H1 (cell line): Measurements from ENCODE around the gene LRRC17. TPM values are rescaled to one million over a fixed set of nuclear protein-coding genes. Genes with fewer than 3 reads are reported as not detected.

Source experiments
- CTCF ChIA-PET: fragments of 300-600 bp; sonication (Branson Sonifier 250); formaldehyde crosslinking; loops from one replicate; lab custom pipeline; 2021; ENCODE audit not compliant: partially characterized antibody; lab: Charles Lee
- POLR2A ChIA-PET: fragments of 300-600 bp; sonication (Branson Sonifier 250); formaldehyde crosslinking; loops from one replicate; lab custom pipeline; 2021; ENCODE audit warnings: inconsistent platforms; ENCODE audit not compliant: partially characterized antibody; lab: Charles Lee
- DNase-seq, 2 experiments: peaks; one replicate each; pipeline versions ENCODE4 v3.0.0 to v3.0.0-alpha.2; 2010 to 2022; ENCODE audit warnings: low spot score in 2 of 2, low read depth in 1 of 2, mixed read lengths in 1 of 2
- FAIRE-seq: peaks from 2 replicates; lab custom pipeline; 2011; peaks lifted over from hg19 to GRCh38; lab: Jason Lieb, UNC
- H2AFZ ChIP-seq: 2 replicates; pipeline ENCODE4 v1.8.1; 2012; ENCODE audit warnings: low read length, inconsistent platforms
- H2AK5ac ChIP-seq: 2 replicates; pipeline ENCODE4 v1.6.1; 2013; ENCODE audit warnings: low read depth, low read length
- H2BK120ac ChIP-seq: replicated peaks from 2 replicates; pipeline ENCODE3; 2013; ENCODE audit warnings: low read depth, low read length, inconsistent platforms
- H2BK12ac ChIP-seq: 2 replicates; pipeline ENCODE4 v1.6.1; 2013; ENCODE audit warnings: low read depth, low read length
- H2BK15ac ChIP-seq: 2 replicates; pipeline ENCODE4 v1.6.1; 2013; ENCODE audit warnings: low read length
- H2BK20ac ChIP-seq: 2 replicates; pipeline ENCODE4 v1.6.1; 2013; ENCODE audit warnings: low read length
- H2BK5ac ChIP-seq: 2 replicates; pipeline ENCODE4 v1.6.1; 2013; ENCODE audit warnings: low read depth, low read length
- H3K14ac ChIP-seq: 2 replicates; pipeline ENCODE4 v1.6.1; 2013; ENCODE audit warnings: inconsistent platforms; ENCODE audit not compliant: insufficient read length
- H3K18ac ChIP-seq: 2 replicates; pipeline ENCODE4 v1.6.1; 2013; ENCODE audit warnings: low read length; ENCODE audit errors: extremely low read depth
- H3K23ac ChIP-seq: 2 replicates; pipeline ENCODE4 v1.6.1; 2013; ENCODE audit warnings: inconsistent platforms; ENCODE audit not compliant: insufficient read length
- H3K23me2 ChIP-seq: 2 replicates; pipeline ENCODE4 v1.6.1; 2013; ENCODE audit warnings: low read depth, low read length
- H3K27ac ChIP-seq: 2 replicates; pipeline ENCODE4 v1.6.1; 2011; ENCODE audit warnings: low read depth, low read length, inconsistent platforms
- H3K27me3 ChIP-seq, 4 experiments: replicated peaks in 1 of 4; 1 replicate in 1 of 4; 2 replicates in 3 of 4; pipeline versions ENCODE4 v1.6.1 to v1.8.1; 2011 to 2013; ENCODE audit warnings: low read length in 3 of 4, mild to moderate bottlenecking in 3 of 4, inconsistent platforms in 2 of 4, mixed read lengths in 2 of 4, moderate library complexity in 1 of 4; ENCODE audit not compliant: control insufficient read depth in 3 of 4, insufficient read depth in 3 of 4; ENCODE audit errors: extremely low read depth in 1 of 4
- H3K36me3 ChIP-seq, 4 experiments: 2 replicates each; pipeline versions ENCODE4 v1.6.1 to v1.8.1; 2011 to 2013; ENCODE audit warnings: mild to moderate bottlenecking in 4 of 4, low read length in 3 of 4, moderate library complexity in 2 of 4, control low read depth in 1 of 4, inconsistent platforms in 1 of 4; ENCODE audit not compliant: insufficient read depth in 4 of 4, control insufficient read depth in 2 of 4
- H3K4ac ChIP-seq: replicated peaks from 2 replicates; pipeline ENCODE3; 2013; ENCODE audit warnings: low read length, low read depth, mixed read lengths, inconsistent platforms; ENCODE audit not compliant: insufficient read length
- H3K4me1 ChIP-seq, 4 experiments: replicated peaks in 1 of 4; 1 replicate in 1 of 4; 2 replicates in 3 of 4; pipeline versions ENCODE4 v1.6.1 to v1.8.1; 2011 to 2013; ENCODE audit warnings: low read length in 3 of 4, inconsistent platforms in 2 of 4, mixed read lengths in 1 of 4; ENCODE audit not compliant: insufficient read depth in 4 of 4, control insufficient read depth in 3 of 4
- H3K4me2 ChIP-seq, 2 experiments: 2 replicates each; pipeline versions ENCODE4 v1.6.1 to v1.8.1; 2011 to 2013; ENCODE audit warnings: low read depth in 2 of 2, low read length in 2 of 2, control low read depth in 1 of 2, inconsistent platforms in 1 of 2, mild to moderate bottlenecking in 1 of 2; ENCODE audit not compliant: insufficient read depth in 1 of 2
- H3K4me3 ChIP-seq, 4 experiments: fragments of 200-600, 300-600 bp in 1 of 4; sonication (generic), shearing (Covaris generic), sonication (Bioruptor Twin) in 1 of 4; 2 replicates each; pipeline versions ENCODE4 v1.5.1 to v1.8.1; 2011 to 2016; ENCODE audit warnings: low read length in 4 of 4, low read depth in 3 of 4, control low read depth in 2 of 4, inconsistent platforms in 2 of 4, mild to moderate bottlenecking in 2 of 4, mixed read lengths in 1 of 4, moderate library complexity in 1 of 4; ENCODE audit not compliant: insufficient read depth in 2 of 4; ENCODE audit errors: extremely low read depth in 1 of 4
- H3K56ac ChIP-seq: replicated peaks from 2 replicates; pipeline ENCODE3; 2013; ENCODE audit warnings: low read depth, mild to moderate bottlenecking, mixed read lengths, low read length, inconsistent platforms; ENCODE audit not compliant: insufficient read length
- H3K79me1 ChIP-seq: 2 replicates; pipeline ENCODE4 v1.6.1; 2013; ENCODE audit warnings: low read depth, low read length, control low read depth
- H3K79me2 ChIP-seq, 2 experiments: 2 replicates each; pipeline versions ENCODE4 v1.6.1 to v1.8.1; 2012 to 2013; ENCODE audit warnings: low read length in 2 of 2, mild to moderate bottlenecking in 2 of 2, inconsistent platforms in 1 of 2; ENCODE audit not compliant: insufficient read depth in 2 of 2, control insufficient read depth in 1 of 2
- H3K9ac ChIP-seq, 4 experiments: replicated peaks in 1 of 4; 1 replicate in 1 of 4; 2 replicates in 3 of 4; pipeline versions ENCODE4 v1.6.1 to v1.8.1; 2011 to 2013; ENCODE audit warnings: low read depth in 3 of 4, low read length in 3 of 4, control low read depth in 2 of 4, mild to moderate bottlenecking in 2 of 4, moderate library complexity in 2 of 4, inconsistent platforms in 1 of 4; ENCODE audit errors: extremely low read depth in 1 of 4
- H3K9me3 ChIP-seq, 2 experiments: 2 replicates each; pipeline versions ENCODE4 v1.6.1 to v1.8.1; 2012 to 2013; ENCODE audit warnings: mild to moderate bottlenecking in 2 of 2, moderate library complexity in 2 of 2, control low read depth in 1 of 2, inconsistent platforms in 1 of 2, low read depth in 1 of 2, low read length in 1 of 2, mixed read lengths in 1 of 2; ENCODE audit not compliant: insufficient read depth in 2 of 2
- H4K20me1 ChIP-seq, 2 experiments: replicated peaks in 1 of 2; 2 replicates each; pipeline versions ENCODE3 to v1.8.1; 2011 to 2013; ENCODE audit warnings: inconsistent platforms in 2 of 2, low read length in 2 of 2, mild to moderate bottlenecking in 1 of 2; ENCODE audit not compliant: insufficient read depth in 2 of 2, control insufficient read depth in 1 of 2
- H4K5ac ChIP-seq: 2 replicates; pipeline ENCODE4 v1.6.1; 2013; ENCODE audit warnings: low read length, low read depth, mixed read lengths, inconsistent platforms; ENCODE audit not compliant: insufficient read length
- H4K8ac ChIP-seq: 2 replicates; pipeline ENCODE4 v1.8.0; 2013; ENCODE audit warnings: mild to moderate bottlenecking, moderate library complexity, low read length, inconsistent platforms; ENCODE audit not compliant: insufficient read depth; ENCODE audit errors: extremely low read depth
- H4K91ac ChIP-seq: replicated peaks from 2 replicates; pipeline ENCODE3; 2013; ENCODE audit warnings: low read length, mixed read lengths, inconsistent platforms; ENCODE audit not compliant: insufficient read length
- BCL11A ChIP-seq, 2 experiments: IDR thresholded peaks; one replicate each; pipeline ENCODE4 v1.6.1; 2011; ENCODE audit warnings: low read depth in 2 of 2, low read length in 2 of 2, mild to moderate bottlenecking in 2 of 2
- CBX5 ChIP-seq: fragments of 300-800, 300-1000 bp; sonication (generic); IDR thresholded peaks from 2 replicates; pipeline ENCODE4 v1.7.1; 2016; ENCODE audit warnings: antibody characterized with exemption, low read length, low read depth
- CTBP2 ChIP-seq: IDR thresholded peaks from 2 replicates; pipeline ENCODE4 v1.7.0; 2011; ENCODE audit warnings: borderline replicate concordance, mild to moderate bottlenecking, moderate library complexity, mixed read lengths, low read length; ENCODE audit not compliant: insufficient read depth, insufficient read length
- JUND ChIP-seq: IDR thresholded peaks from 2 replicates; pipeline ENCODE4 v1.6.1; 2011; ENCODE audit warnings: mild to moderate bottlenecking, improper control_type of control experiment, low read length
- NANOG ChIP-seq: IDR thresholded peaks from 2 replicates; pipeline ENCODE4 v1.6.1; 2011; ENCODE audit warnings: low read length, low read depth, mild to moderate bottlenecking, inconsistent platforms; ENCODE audit not compliant: insufficient read depth, poor library complexity, severe bottlenecking
- POLR2A ChIP-seq, 2 experiments: IDR thresholded peaks; 1 replicate in 1 of 2; 2 replicates in 1 of 2; pipeline ENCODE4 v1.6.1; 2011; ENCODE audit warnings: low read depth in 2 of 2, low read length in 2 of 2, mild to moderate bottlenecking in 2 of 2; ENCODE audit errors: control extremely low read depth in 1 of 2
- RAD21 ChIP-seq, 2 experiments: IDR thresholded peaks in 1 of 2; conservative IDR thresholded peaks in 1 of 2; 2 replicates each; pipeline ENCODE4 v1.6.1; 2011; ENCODE audit warnings: low read depth in 2 of 2, low read length in 2 of 2, improper control_type of control experiment in 1 of 2, inconsistent platforms in 1 of 2, mild to moderate bottlenecking in 1 of 2, moderate library complexity in 1 of 2
- SIN3A ChIP-seq, 2 experiments: IDR thresholded peaks in 1 of 2; conservative IDR thresholded peaks in 1 of 2; 2 replicates each; pipeline ENCODE4 v1.6.1; 2011 to 2012; ENCODE audit warnings: low read length in 2 of 2, improper control_type of control experiment in 1 of 2, low read depth in 1 of 2, mild to moderate bottlenecking in 1 of 2
- SIX5 ChIP-seq: IDR thresholded peaks from 2 replicates; pipeline ENCODE4 v1.6.1; 2011; ENCODE audit warnings: mild to moderate bottlenecking, low read depth, low read length
- SP1 ChIP-seq: IDR thresholded peaks from 2 replicates; pipeline ENCODE4 v1.6.1; 2011; ENCODE audit warnings: low read depth, low read length
- TEAD4 ChIP-seq: IDR thresholded peaks from 2 replicates; pipeline ENCODE4 v1.6.1; 2012; ENCODE audit warnings: low read depth, low read length, inconsistent platforms, mixed read lengths
- WGBS, 2 experiments: shearing (Covaris generic) in 1 of 2; methylation state at CpG; one replicate each; pipeline versions ENCODE4 v1.1.6 to v1.1.7; 2013 to 2015; ENCODE audit warnings: low lambda C conversion rate in 2 of 2, mixed read lengths in 2 of 2, inconsistent platforms in 1 of 2, low coverage in 1 of 2, missing lambda C conversion rate in 1 of 2; ENCODE audit not compliant: insufficient replicate concordance in 2 of 2, insufficient coverage in 1 of 2, insufficient read length in 1 of 2; ENCODE audit errors: extremely low coverage in 1 of 2, missing lambda C conversion rate in 1 of 2; 5-methylcytosine and 5-hydroxymethylcytosine counted together
- polyA plus RNA-seq, 7 experiments: library from polyadenylated mRNA; depleted of rRNA in 3 of 7; stranded (reverse) in 5 of 7; unstranded in 2 of 7; fragments of >200 nt in 5 of 7; fragments of 200-250 nt in 2 of 7; gene quantifications; 1 replicate in 5 of 7; 2 replicates in 1 of 7; 4 replicates in 1 of 7; pipeline versions ENCODE4 v1.2.1 to v1.2.3, GENCODE V29; 2011 to 2013; ENCODE audit warnings: missing spikeins in 2 of 7, mixed read lengths in 2 of 7
- total RNA-seq: library from RNA; stranded (reverse); fragmentation: NEBNext Ultra II Directional; extraction: Animal tissue kit (Norgen Biotek cat#: 25700); gene quantifications from 2 replicates; pipeline ENCODE4 v1.2.1, GENCODE V29; 2021

The LRRC17 gene
- total and polyA plus RNA-seq, 2 of the 8 experiments (the other 6 are each of a cell fraction or from before 2014, with no cell fraction given) = 3.0 TPM

GRCh38 chr7:102933763-102934162 lies 21.0 kb downstream of the LRRC17 start:
- CTCF ChIA-PET = interaction anchor here (1.6 kb wide), 2 partner anchors 11 to 19 kb away, joined by 4 to 5 read pairs; no protein-coding TSS in a partner anchor
- peak; percentile 72 for FAIRE-seq
- WGBS, 2 experiments = 7% methylated on average over 15 of the region's 15 CpGs; no CpG with 5 or more reads in 1 of the 2 experiments
- TF ChIP-seq CBX5 (no peak), TEAD4 (peak; percentile 14; the same call in 1 of the 2 replicates), NANOG (peak; percentile 49), JUND (peak; percentile 42; the same call in 1 of the 2 replicates), RAD21 (IDR thresholded peaks at IDR 0.05 in 1 of 2, conservative IDR thresholded peaks at IDR 0.05 in 1 of 2; ENCODE audit: low read depth in 2 of 2, low read length in 2 of 2) (0 out of 4 replicates have a peak, but pooled peaks of 1 of the 2 experiments have one; percentile 8), BCL11A (IDR thresholded peaks at IDR 0.05; ENCODE audit: low read depth in 2 of 2, low read length in 2 of 2) (peak in 1 of 2 experiments; percentile 51), SIN3A (conservative IDR thresholded peaks at IDR 0.05 in 1 of 2, IDR thresholded peaks at IDR 0.05 in 1 of 2; ENCODE audit: low read depth in 1 of 2, low read length in 2 of 2) (peak; percentile 71 to 79; a peak in 3 of 4 replicates), SP1 (0 out of 2 replicates have a peak, but pooled peaks have one; percentile 47), CTBP2 (peak; percentile 66), POLR2A (IDR thresholded peaks at IDR 0.05; ENCODE audit: control extremely low read depth in 1 of 2, low read depth in 2 of 2, low read length in 2 of 2) (peak in 1 of 2 experiments; percentile 42; a peak in 1 of 3 replicates), SIX5 (no peak)

More at GRCh38 chr7:102933763-102934162, 21.0 kb downstream of the LRRC17 start:
- Histone ChIP-seq H4K91ac (peak overlapping the region; percentile 90), H3K9me3 (no peaks in the 10 kb centered on the region), H2BK20ac (peak overlapping the region; percentile 87; the same call in 1 of the 2 replicates), H3K9ac (peak overlapping the region in 2 of 4 experiments; percentile 4 to 43; a peak in 2 of 7 replicates), H3K27ac (peak overlapping the region; percentile 44), H3K14ac (no peak overlapping the region), H3K79me2 (no peaks in the 10 kb centered on the region), H3K36me3 (no peaks in the 10 kb centered on the region), H3K27me3 (no peaks in the 10 kb centered on the region), H2BK12ac (peak overlapping the region; percentile 55; the same call in 1 of the 2 replicates), H2BK120ac (peak overlapping the region; percentile 91), H3K4me1 (peaks cover 8 to 32% (median 26%) of the 10 kb centered on the region in 4 experiments), H4K20me1 (no peaks in the 10 kb centered on the region), H3K18ac (peak overlapping the region; percentile 81; the same call in 1 of the 2 replicates), H4K5ac (peak overlapping the region; percentile 60), H4K8ac (no peak overlapping the region), H3K23ac (no peak overlapping the region), H3K4me3 (peak overlapping the region in 1 of 4 experiments; percentile 33; a peak in 2 of 8 replicates), H2AFZ (no peak overlapping the region), H3K4me2 (peak overlapping the region; percentile 32 to 43), H3K4ac (peak overlapping the region; percentile 27), H3K79me1 (no peaks in the 10 kb centered on the region), H3K23me2 (no peaks in the 10 kb centered on the region), H2AK5ac (no peak overlapping the region), H3K56ac (no peak overlapping the region), H2BK5ac (peak overlapping the region; percentile 61; the same call in 1 of the 2 replicates), H2BK15ac (no peak overlapping the region)
- DNase-seq = peak; percentile 34 to 60
- POLR2A ChIA-PET = interaction anchor here (1.1 kb wide), 1 partner anchor 34 kb away, joined by 3 read pairs; no protein-coding TSS in a partner anchor
